Mesenteric fat pad (tissue), 1 donor: ENCODE results near the gene GFRA4. TPM values are rescaled to one million over a fixed set of nuclear protein-coding genes. Genes with fewer than 3 reads are reported as not detected.

Source experiments
- DNase-seq: peaks from one replicate; pipeline ENCODE4 v3.0.0-alpha.2; 2020; ENCODE audit warnings: low spot score
- total RNA-seq: library from RNA; stranded (reverse); fragmentation: NEBNext Ultra II Directional; extraction: Animal tissue kit (Norgen Biotek cat#: 25700); gene quantifications from one replicate; pipeline ENCODE4 v1.2.1, GENCODE V29; 2021
- donor health status: DM: yes; HTN: yes; CAD: no.

GFRA4 gene
- total RNA-seq, 1 donor from 2014 or later, result not detected

DNA sequence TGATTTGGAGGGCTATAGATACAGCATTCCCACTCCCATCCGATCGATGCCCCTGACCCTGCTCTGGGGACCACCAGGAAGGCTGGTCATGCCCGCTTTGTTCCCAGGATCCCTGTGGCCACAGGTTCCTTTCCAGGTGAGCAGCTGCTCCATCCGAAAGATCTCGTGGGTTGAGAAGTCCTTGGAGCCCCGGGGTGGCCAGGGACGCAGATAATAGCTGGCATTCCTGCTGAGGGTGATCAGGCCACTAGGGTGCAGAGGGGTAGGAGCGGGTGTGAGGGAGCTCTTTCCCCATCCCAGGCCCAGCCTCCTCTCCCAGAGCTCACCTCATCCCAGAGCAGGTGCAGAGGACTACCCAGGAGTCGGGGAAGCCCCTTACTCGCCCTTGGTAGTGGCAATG, 11.2 kb upstream of the GFRA4 start:
- no peak for DNase-seq

DNA sequence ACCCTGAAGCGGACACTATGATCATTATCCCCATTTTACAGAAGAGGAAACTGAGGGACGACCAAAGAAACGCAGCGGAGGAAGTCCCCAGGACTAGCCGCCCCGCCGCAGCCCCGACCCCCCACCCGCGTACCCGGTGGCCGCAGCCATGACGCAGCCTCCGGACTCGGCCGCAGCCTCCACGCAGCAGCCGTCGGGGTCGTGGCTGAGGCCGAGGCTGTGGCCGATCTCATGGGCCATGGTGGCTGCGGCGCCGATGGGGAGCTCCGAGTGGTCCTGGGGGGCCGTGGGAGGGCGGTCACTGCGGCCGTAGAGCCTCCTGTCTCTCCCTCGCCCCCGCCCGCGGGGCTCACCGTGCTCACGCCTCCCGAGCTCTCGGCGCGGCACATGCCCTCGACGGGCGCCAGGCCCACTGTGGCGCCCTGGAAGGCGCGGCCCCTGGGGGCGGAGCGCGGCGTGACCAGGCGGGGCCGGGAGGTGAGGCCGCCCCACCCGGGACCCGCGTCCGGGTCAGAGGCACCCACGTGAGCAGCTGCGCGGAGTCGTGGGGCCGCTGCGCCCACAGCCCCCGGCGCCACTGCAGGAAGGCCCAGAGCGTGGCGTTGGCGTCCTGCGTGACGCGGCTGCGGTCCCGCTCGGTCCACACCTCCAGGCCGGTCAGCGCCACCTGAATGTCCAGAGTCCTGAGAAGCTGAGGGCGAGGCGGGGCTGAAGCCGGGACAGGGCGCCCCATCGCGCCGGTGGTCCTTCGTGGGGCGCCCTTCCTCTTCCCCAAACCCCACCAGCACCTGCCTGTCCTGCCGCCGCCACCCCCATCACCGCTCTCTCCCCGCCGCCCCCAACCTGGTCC, 10.2 kb upstream of the GFRA4 start:
- DNase-seq, result no peak

DNA sequence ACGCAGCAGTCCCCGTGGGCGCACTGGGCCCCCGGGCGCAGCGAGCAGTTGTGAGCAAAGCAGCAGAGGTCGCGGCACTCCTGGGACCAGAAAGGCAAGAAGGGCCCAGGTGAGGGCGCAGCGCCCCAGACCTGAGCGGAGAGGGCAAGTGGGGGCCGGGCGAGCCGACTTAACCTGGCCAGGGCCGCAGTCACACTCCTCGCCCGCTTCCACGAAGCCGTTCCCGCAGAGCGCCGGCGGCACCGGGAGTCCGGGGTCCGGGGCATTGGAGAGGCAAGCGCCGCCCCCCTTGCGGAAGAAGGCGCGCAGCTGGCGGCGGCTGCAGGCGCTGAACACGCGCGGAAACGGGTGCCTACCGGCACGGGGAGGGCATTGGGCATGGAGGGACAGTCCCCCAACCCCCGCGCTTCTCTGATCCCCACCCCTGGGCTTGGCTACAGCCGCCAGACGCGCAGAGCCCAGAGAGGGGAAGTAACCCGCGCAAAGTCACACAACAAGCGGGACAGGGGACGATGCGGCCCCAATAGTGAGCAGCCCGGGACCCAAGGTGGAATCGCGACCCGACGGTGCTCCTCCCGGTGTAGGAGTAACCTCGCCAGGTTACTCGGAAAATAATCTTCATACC, 9.5 kb upstream of the GFRA4 start:
- no peak for DNase-seq

GRCh38 chr20:3671986-3672546, 8.9 kb upstream of the GFRA4 start:
- no peak for DNase-seq

GRCh38 chr20:3670945-3671344, 7.7 kb upstream of the GFRA4 start:
- DNase-seq, result no peak

GRCh38 chr20:3670511-3670910, 7.3 kb upstream of the GFRA4 start:
- DNase-seq, result no peak

- DNase-seq, result no peak
These were observed 6.6 kb upstream of the GFRA4 start for GRCh38 chr20:3669710-3670367.

- no peak for DNase-seq
These were observed 4.3 kb upstream of the GFRA4 start for GRCh38 chr20:3667434-3668037.

DNA sequence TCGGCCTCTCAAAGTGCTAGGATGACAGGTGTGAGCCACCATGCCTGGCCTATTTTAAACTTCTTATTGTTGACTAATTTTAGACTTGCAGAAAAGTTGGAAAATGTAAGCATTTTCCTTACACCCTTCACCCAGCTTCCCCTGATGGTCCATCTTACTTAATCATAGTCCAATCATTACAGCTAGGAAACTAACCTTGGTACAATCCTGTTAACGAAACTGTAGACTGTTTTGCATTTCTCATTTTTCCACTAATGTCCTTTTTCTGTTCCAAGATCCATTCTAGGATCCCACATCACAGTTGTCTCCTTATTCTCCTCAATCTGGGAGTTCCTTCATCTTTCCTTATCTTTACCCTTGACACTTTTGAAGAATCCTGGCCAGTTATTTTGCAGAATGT, 659 bp upstream of the GFRA4 start:
- DNase-seq, result no peak

- DNase-seq, result no peak
These were observed 1.2 kb downstream of the GFRA4 start for GRCh38 chr20:3661814-3662665.

GRCh38 chr20:3661060-3661813, 2.0 kb downstream of the GFRA4 start:
- peak; percentile 74 for DNase-seq

GRCh38 chr20:3660262-3661059, 2.7 kb downstream of the GFRA4 start:
- DNase-seq, result peak; percentile 82

DNA sequence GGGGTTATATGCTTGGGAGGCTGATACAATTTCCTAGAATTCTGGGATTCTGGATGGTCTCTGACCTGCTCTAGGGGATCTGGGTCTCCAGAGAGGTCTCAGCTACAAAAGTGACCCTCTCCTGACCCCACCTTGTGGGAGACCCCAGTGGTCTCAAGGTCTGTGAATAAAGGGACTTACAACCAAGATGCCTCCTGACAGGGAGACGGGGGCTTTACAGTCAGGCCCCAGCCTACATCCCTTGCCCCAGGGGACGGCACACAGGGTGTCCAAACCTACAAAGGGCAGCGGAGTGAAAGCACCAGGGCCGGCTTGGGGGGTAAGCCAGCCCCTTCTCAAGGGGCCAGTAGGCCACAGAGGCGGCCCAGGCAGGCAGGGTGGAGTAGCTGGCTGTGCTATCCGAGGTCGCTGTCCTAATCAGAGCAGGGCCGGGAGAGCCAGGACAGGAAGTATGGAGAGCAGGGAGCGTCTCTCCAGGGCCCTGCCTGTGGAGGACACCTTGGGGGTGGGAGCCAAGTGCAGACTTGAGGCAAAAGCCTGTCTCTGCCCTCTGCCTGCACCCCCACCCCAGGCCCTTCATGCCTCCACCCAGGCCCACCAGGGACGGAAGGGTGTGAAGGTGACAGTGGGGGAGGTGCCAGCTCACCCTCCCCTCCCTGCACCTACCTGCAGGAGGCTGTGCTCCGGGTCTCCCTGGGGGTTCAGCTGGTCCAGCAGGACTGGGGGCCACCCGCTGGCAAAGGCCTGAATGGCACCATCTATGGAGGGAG, 3.5 kb downstream of the GFRA4 start:
- DNase-seq, result peak; percentile 67

DNA sequence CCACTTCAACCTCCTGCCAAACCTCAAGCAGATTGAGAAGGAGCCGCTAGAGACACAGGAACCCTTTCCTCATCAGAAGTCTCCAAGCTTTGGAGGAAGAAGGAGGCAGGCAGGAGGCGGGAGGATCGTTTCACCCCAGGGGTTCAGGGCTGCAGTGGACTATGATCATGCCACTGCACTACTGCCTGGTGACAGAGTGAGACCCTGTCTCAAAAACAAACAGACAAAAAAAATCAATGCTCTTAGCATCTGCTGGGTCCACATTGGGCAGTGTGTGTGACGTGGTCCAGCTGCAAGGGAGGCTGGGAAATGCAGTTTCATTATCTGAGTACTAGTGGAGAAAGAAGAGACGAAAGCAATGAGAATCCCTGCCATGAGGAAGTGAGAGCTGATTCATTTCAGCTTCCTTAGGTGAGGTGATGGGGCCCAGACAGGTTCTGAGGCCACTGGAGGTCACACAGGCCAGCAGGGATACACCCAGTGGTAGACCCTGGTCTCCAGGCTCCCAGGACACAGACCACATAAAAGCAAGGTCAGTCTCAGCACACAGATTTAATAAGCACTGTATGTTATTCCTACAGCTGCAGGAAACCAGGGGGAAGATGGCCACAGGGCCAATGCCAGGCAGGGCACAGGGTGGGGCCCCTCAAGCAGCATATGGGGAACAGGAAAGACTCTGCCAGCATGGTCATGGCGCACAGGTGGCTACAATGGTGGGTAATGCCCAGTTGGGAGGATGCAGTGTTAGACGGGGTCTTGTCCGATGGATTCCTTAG, 4.3 kb downstream of the GFRA4 start:
- peak; percentile 72 for DNase-seq

- no peak for DNase-seq
These were observed 5.0 kb downstream of the GFRA4 start for GRCh38 chr20:3658019-3658715.

GRCh38 chr20:3655131-3655405, 8.1 kb downstream of the GFRA4 start:
- peak; percentile 83 for DNase-seq
